AG10803 (cell line): Measurements from ENCODE around the gene PSPC1.
"Not testable (repeated sequence)": the region's sequence is repeated elsewhere in the genome, so short reads cannot be mapped to it uniquely, and the experiment has no call there.

ENCODE experiments used
- DNase-seq: peaks from one replicate; pipeline ENCODE4 v3.0.0; 2010; ENCODE audit warnings: low read depth
- H3K4me3 ChIP-seq: 2 replicates; pipeline ENCODE4 v1.5.1; 2011; ENCODE audit warnings: mild to moderate bottlenecking, low read length, control low read depth
- TF ChIP-seq, protein P1 (sequence below): conservative IDR thresholded peaks from 2 replicates; pipeline ENCODE4 v1.5.1; 2011; ENCODE audit warnings: mild to moderate bottlenecking, low read length, control low read depth, inconsistent platforms

Gene PSPC1

DNA sequence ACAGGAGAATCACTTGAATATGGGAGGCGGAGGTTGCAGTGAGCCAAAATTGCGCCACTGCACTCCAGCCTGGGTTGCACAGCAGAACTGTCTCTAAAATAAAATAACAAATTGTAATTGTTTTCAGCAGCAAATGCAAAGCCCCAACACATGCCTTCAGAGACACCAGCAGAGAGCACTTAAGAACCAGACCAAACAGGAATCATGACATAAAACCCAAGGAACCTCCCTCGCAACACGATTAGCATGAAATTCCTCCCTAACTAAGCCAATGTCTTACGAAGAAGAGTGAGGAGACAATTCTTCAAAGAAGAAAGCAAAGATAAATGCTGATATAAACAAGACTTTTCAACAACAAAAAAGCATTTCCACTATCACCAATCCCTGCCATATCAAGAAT is 40.1 kb downstream of the PSPC1 start:
- TF ChIP-seq, protein P1, sequence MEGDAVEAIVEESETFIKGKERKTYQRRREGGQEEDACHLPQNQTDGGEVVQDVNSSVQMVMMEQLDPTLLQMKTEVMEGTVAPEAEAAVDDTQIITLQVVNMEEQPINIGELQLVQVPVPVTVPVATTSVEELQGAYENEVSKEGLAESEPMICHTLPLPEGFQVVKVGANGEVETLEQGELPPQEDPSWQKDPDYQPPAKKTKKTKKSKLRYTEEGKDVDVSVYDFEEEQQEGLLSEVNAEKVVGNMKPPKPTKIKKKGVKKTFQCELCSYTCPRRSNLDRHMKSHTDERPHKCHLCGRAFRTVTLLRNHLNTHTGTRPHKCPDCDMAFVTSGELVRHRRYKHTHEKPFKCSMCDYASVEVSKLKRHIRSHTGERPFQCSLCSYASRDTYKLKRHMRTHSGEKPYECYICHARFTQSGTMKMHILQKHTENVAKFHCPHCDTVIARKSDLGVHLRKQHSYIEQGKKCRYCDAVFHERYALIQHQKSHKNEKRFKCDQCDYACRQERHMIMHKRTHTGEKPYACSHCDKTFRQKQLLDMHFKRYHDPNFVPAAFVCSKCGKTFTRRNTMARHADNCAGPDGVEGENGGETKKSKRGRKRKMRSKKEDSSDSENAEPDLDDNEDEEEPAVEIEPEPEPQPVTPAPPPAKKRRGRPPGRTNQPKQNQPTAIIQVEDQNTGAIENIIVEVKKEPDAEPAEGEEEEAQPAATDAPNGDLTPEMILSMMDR = no peak
- DNase-seq = no peak
- no peak overlapping the region for H3K4me3 ChIP-seq

DNA sequence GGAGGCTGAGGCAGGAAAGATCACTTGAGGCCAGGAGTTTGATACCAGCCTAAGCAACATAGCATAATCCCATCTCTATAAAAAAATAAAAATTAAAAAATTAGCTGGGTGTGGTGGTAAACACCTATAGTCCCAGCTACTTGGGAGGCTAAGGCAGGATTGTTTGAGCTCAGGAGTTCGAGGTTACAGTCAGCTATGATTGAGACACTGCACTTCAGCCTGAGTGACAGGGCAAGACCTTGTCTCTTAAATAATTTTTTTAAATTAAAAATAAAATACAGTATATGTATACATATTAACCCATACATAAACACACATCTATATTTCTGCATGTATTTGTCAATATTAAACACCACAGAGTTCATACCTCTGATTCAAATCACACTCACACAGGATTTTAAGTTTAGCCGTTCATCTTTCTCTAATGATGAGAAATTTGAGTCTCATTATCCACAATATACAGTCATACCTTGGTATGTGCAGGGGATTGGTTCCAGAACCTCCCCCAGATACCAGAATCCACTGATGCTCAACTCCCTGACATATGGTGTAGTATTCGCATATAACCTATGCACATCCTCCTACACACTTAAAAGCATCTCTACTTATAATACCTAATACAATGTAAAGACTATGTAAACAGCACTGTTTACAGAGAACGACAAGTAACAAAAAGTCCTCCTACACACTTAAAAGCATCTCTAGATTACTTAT is 44.7 kb downstream of the PSPC1 start:
- DNase-seq = no peak
- TF ChIP-seq, protein P1 = no peak
- H3K4me3 ChIP-seq = no peak overlapping the region

DNA sequence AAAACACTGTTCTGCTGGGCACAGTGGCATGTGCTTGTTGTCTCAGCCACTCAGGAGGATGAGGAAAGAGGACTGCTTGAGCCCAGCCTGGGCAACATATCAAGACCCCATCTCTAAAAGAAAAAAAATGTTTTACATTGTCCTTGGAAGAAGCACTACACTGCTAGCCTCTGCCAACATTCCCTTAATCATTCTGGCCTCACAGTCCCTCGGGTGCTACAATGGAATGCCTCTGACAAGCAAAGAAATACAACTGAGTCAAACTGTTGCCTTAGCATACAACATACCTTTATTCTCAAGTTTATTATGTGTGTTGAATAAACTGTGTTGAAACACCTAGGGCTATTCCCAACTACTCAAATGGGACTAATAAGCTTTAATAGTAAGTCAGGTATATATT is 56.1 kb downstream of the PSPC1 start:
- DNase-seq = peak; percentile 54
- H3K4me3 ChIP-seq = no peak overlapping the region
- TF ChIP-seq, protein P1 = no peak

DNA sequence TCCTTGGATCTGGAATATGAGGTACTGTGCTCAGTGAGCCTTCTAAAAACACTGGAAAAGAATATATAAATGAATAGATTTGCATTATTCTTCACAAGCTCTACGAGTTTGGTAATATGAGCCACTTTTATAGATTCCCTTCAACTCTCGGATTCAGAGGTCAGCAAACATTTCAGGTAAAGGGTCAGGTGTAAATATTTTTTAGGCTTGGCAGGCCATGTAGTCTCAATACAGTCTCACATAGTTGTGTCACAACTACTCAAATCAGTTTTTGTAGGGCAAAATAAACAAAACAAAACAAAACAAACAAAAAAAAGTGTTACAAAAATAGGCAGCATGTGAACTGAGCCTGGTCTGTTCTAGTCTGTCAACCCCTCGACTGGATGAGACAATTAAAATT is 57.4 kb downstream of the PSPC1 start:
- H3K4me3 ChIP-seq = no peak overlapping the region
- DNase-seq = no peak
- TF ChIP-seq, protein P1 = no peak

DNA sequence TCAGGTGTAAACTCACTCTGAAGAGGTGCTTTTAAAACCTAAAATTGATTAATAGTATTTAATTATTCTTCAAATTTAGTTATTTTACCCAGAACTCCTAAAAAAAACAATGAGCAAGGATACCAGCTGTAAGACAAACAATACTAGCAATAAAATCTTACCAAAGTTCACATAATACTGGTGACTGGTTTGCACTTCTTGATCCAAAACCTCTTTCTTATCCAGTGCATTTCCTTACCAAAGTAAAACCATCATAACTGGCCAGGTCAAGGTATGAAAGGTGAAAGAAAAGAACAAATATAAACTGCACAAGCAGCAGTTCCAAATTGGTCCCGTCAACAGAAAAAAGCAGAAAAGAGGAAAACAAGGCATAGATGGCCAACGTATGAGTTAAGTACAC is 62.7 kb downstream of the PSPC1 start:
- H3K4me3 ChIP-seq = no peak overlapping the region
- no peak for DNase-seq
- TF ChIP-seq, protein P1 = no peak

DNA sequence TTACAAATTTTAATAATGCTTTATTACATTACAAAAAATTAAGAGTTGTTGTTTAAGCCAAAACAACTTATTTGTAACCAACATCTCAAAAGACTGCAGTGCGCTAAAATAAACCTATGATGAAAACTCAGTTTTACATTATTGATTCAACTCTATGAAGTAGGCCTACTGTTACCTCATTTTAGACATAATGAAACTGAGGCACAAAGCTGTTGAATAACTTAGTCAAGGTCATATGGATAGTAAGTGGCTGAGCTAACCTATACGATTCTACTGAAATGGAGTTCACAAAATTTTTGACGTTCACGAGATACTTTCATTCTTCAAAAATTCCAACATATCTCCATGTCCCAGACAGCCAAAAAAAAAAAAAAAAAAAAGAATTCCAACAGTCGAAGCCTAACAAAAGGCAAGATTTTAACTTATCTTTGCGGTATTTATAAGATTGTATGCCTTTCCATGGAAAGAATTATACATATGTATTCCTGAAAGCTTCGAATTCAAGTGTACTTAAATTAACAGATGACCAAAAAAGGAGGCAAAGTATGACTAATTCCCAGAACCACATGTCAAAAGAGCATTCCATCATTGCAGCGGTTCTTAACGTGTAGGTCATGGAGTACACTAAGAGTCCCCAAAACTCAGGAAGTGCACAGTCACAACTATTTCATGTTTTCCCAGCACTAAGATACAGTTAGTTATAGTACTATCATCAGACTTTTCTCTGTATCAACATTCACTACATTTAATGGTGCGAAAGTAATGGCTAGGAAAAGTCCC is 69.4 kb downstream of the PSPC1 start:
- TF ChIP-seq, protein P1 = no peak
- no peak overlapping the region for H3K4me3 ChIP-seq
- DNase-seq = peak; percentile 46

DNA sequence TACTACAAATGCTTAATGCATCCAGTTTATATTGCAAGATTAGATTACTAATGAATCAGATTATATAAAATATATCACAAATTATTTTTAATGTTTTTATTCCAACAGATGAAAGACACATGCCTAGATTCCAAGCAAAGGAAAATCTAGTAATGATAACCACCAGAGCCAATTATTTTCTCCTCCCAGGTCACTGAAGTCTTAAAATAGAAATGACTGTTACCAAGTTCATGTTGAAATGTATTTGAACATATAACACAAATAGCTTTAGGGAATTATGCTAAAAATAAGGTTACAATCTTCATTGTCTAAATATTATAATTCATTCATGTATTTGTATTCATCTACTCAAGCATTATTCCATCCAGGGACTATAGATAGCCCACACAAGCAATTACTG is 73.0 kb downstream of the PSPC1 start:
- not testable (repeated sequence) for DNase-seq

DNA sequence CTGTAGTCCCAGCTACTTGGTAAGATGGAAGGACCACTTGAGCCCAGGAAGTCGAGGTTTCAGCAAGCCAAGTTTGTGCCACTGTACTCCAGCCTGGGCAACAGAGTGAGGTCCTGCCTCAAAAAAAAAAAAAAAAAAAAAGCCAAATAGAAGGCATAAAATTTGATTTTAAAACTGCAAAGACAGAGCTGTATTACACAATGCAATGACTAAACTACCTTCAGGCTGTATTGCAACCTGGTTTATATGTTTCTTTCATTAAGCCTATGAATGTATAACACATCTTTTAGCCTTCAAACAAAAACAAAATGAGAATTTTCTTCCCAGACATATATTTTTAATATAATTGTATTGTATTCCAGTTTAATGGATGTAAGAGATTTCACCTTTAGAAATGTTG is 73.7 kb downstream of the PSPC1 start:
- H3K4me3 ChIP-seq, DNase-seq: not testable (repeated sequence)

More for the DNA sequence above, 73.0 kb downstream of the PSPC1 start:
- H3K4me3 ChIP-seq = not testable (repeated sequence)

DNA sequence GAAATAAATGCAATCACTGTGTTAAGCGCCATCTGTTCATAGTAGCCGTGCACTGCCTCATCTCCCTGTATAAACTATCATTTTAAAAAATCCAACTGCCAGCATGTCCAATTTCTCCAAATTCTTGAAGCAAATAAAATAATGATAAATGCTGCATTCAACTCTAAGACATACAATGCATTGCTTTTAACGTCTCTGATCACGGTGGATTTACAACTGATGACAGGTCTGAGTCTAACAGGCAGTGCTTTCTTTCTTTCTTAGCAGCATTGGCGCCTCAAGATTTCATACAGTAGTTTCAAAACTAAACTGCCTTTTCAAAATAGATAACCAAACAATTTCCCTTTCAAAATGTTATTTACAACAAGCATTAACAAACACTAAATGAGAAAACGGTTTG is 78.5 kb downstream of the PSPC1 start:
- H3K4me3 ChIP-seq, DNase-seq: not testable (repeated sequence)

DNA sequence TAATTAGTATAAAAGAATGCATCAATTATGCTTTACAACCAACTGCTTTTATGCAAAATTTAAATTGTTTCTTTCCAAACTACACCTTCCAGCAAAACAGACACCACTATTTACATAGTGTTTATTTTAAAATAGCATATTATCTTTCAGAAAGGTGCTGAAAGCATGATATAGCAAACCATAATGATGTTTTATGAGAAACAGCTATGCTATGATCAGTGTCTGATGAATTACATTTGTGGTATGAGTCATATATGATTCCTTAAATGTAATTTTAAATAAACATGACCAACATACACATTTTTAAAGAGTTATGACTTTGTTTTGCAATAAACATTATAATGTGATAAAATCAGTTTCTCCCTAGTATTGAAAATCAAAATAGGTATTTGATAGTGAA is 81.1 kb downstream of the PSPC1 start:
- H3K4me3 ChIP-seq, DNase-seq: not testable (repeated sequence)

DNA sequence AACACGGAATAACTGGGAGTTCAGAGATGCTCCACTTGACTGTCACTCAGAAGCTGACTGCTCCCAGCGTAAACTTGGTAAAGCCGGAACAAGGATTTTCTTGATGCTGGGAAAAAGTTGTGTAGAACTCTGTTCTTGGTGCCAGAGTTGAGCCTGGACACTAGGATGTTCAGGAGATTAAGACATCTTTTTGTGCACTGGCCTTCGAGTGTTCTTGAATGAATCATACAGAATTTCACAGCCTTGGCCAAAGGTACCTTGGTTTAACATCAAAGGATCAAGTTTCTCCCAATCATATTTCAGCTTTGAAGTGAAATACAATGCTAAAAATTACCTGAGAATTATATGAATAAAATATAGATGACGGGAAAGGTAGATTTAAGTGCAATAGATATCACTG is 81.8 kb downstream of the PSPC1 start:
- not testable (repeated sequence) for H3K4me3 ChIP-seq, DNase-seq
